GM12878 (cell line): ENCODE data around the gene NFAM1.

ENCODE experiments used
- CTCF ChIP-seq, 3 experiments: IDR thresholded peaks in 2 of 3; conservative IDR thresholded peaks in 1 of 3; 2 replicates each; pipeline ENCODE4 v1.5.1; 2011; ENCODE audit warnings: low read depth in 3 of 3, low read length in 3 of 3, mild to moderate bottlenecking in 3 of 3, control low read depth in 2 of 3, moderate library complexity in 2 of 3, inconsistent platforms in 1 of 3, mixed read lengths in 1 of 3; ENCODE audit not compliant: control insufficient read depth in 2 of 3, insufficient read depth in 1 of 3; ENCODE audit errors: extremely low read depth in 1 of 3
- LARP7 ChIP-seq: fragments of 450-650 bp; IDR thresholded peaks from 2 replicates; pipeline ENCODE4 v1.6.1; 2017; ENCODE audit warnings: mild to moderate bottlenecking
- NFIC ChIP-seq: IDR thresholded peaks from 2 replicates; pipeline ENCODE4 v1.6.1; 2012; ENCODE audit warnings: low read depth, mild to moderate bottlenecking, inconsistent platforms, low read length, moderate library complexity
- POLR2A ChIP-seq: IDR thresholded peaks from 2 replicates; pipeline ENCODE4 v1.6.1; 2011; ENCODE audit warnings: low read depth, mild to moderate bottlenecking, low read length
- RFX5 ChIP-seq: IDR thresholded peaks from 2 replicates; pipeline ENCODE4 v1.6.1; 2011; ENCODE audit warnings: low read depth, low read length, improper control_type of control experiment
- USF1 ChIP-seq: IDR thresholded peaks from 2 replicates; pipeline ENCODE4 v1.6.1; 2011; ENCODE audit warnings: borderline replicate concordance, low read depth, mild to moderate bottlenecking, moderate library complexity, mixed read lengths, low read length; ENCODE audit not compliant: insufficient read depth; ENCODE audit errors: extremely low read length
- TF ChIP-seq, protein P1 (sequence below): IDR thresholded peaks from 2 replicates; pipeline ENCODE4 v1.6.1; 2012; ENCODE audit warnings: low read length, inconsistent platforms
- TF ChIP-seq, protein P2 (sequence below): IDR thresholded peaks from 2 replicates; pipeline ENCODE4 v1.6.1; 2011; ENCODE audit warnings: low read depth, low read length, improper control_type of control experiment, borderline replicate concordance

DNA sequence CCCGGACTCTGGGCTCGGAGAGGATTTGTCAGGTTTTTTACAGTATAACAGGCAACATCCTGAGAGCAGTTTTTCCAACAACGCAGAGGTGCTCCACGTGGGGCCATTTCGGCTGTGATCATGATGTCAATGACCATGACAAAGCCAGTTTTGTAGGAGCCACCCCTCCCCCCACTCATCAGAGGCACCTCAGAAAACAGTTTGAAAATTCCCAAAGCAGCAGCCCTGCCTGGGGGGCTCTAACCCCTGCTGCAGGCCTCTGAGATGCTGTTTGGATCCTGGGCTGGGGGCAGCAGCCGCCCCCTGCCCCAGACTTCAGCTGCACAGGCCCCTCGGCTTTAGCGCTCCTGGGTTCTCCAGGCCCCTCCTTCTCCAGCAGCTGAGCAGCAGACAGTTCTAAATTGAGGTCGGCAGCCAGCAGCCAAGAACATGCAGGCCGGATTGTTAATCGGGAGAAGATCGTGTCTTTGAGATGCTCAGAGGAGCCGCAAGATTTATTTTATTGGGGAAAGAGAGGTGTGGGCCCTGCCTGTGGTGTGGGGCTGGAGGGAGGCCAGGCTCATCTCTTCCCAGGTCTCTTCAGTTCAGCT is 19.4 kb downstream of the NFAM1 start:
- no peak for TF ChIP-seq POLR2A
- TF ChIP-seq NFIC: no peak
- no peak for TF ChIP-seq LARP7
- TF ChIP-seq USF1: no peak
- TF ChIP-seq, protein P1, sequence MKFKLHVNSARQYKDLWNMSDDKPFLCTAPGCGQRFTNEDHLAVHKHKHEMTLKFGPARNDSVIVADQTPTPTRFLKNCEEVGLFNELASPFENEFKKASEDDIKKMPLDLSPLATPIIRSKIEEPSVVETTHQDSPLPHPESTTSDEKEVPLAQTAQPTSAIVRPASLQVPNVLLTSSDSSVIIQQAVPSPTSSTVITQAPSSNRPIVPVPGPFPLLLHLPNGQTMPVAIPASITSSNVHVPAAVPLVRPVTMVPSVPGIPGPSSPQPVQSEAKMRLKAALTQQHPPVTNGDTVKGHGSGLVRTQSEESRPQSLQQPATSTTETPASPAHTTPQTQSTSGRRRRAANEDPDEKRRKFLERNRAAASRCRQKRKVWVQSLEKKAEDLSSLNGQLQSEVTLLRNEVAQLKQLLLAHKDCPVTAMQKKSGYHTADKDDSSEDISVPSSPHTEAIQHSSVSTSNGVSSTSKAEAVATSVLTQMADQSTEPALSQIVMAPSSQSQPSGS: no peak
- TF ChIP-seq, protein P2, sequence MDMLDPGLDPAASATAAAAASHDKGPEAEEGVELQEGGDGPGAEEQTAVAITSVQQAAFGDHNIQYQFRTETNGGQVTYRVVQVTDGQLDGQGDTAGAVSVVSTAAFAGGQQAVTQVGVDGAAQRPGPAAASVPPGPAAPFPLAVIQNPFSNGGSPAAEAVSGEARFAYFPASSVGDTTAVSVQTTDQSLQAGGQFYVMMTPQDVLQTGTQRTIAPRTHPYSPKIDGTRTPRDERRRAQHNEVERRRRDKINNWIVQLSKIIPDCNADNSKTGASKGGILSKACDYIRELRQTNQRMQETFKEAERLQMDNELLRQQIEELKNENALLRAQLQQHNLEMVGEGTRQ: no peak
- TF ChIP-seq CTCF (IDR thresholded peaks at IDR 0.05 in 2 of 3, conservative IDR thresholded peaks at IDR 0.05 in 1 of 3; ENCODE audit: control insufficient read depth in 2 of 3, extremely low read depth in 1 of 3, insufficient read depth in 1 of 3, low read depth in 3 of 3, low read length in 3 of 3): no peak
- TF ChIP-seq RFX5: no peak
